Measurements from ENCODE around the gene KRT14.
"Not testable (repeated sequence)": the region's sequence is repeated elsewhere in the genome, so short reads cannot be mapped to it uniquely, and the experiment has no call there.

KRT14 gene

DNA sequence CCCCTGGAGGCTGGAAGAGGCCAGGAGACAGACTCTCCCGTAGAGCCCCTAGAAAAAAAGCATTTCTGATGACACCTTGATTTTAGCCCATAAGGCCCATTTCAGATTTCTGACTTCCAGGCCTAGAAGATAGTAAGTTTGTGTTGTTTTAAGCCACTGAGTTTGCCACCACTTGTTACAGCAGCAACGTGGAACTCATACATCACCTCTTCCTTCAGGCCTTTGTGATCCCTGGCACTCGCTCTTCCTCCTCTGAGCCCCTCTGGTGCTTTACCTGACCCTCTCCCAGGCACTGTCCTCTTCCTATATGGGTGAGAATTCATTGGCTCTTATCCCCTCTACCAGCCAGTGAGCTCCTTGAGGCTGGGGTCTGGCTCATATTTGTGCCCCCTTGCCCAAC lies 39.9 kb downstream of the KRT14 start:
- no peak for DNase-seq (ENCODE audit: low read depth)

GRCh38 chr17:41545829-41546410 lies 40.8 kb downstream of the KRT14 start:
- no peak for DNase-seq (ENCODE audit: low read depth)

GRCh38 chr17:41544935-41545334 lies 41.8 kb downstream of the KRT14 start:
- no peak for DNase-seq (ENCODE audit: low read depth)

- no peak for DNase-seq (ENCODE audit: low read depth)
Observed at GRCh38 chr17:41544491-41544892, 42.2 kb downstream of the KRT14 start.

DNA sequence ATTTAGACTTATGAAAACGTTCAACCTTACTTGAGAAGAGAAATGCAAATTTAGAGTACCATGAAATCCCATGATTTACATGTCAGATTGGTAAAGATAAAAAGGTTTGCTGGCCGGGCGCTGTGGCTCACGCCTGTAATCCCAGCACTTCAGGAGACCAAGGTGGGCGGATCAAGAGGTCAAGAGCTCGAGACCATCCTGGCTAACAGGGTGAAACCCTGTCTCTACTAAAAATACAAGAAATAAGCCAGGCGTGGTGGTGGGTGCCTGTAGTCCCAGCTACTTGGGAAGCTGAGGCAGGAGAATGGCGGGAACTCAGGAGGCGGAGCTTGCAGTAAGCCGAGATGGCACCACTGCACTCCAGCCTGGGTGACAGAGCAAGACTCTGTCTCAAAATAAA lies 43.9 kb downstream of the KRT14 start:
- DNase-seq (ENCODE audit: low read depth): not testable (repeated sequence)

GRCh38 chr17:41542357-41542756 lies 44.3 kb downstream of the KRT14 start:
- no peak for DNase-seq (ENCODE audit: low read depth)

GRCh38 chr17:41540921-41541625 lies 45.6 kb downstream of the KRT14 start:
- no peak for DNase-seq (ENCODE audit: low read depth)

DNA sequence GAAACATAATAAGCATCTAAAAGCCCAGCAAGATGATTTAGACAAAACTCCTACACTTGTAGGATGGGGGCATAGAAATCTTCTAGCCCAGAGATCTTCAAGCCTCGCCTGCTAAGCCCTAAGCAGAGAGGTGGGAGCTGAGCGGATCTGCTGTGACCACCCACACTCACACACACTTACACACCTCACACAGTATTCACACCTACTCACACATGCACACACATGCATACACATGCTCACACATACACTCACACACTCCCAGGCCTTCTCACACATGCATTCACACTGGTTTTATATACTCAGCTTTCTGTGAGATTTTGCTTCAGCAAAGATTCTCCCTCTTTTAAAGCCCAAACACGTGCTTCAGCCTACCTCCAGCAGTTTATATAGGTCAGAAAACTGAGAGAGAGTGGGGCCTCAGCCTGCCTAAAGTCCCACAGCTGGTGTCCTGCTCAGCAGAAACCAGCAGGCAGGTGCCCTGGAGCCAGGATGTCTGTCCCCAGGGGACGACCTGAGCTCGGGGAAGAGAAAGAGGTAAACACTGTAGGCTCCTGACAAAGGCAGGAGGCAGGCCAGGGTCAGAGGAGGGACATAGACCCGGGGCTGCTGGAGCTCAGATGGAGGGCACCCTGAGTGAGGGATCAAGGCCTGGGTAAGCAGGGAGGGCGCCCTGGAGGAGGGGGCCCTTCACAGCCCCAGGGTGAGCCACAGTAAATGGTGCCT lies 46.6 kb downstream of the KRT14 start:
- DNase-seq (ENCODE audit: low read depth): no peak

GRCh38 chr17:41539071-41539492 lies 47.6 kb downstream of the KRT14 start:
- DNase-seq (ENCODE audit: low read depth): no peak

GRCh38 chr17:41538565-41538991 lies 48.1 kb downstream of the KRT14 start:
- DNase-seq (ENCODE audit: low read depth): no peak

DNA sequence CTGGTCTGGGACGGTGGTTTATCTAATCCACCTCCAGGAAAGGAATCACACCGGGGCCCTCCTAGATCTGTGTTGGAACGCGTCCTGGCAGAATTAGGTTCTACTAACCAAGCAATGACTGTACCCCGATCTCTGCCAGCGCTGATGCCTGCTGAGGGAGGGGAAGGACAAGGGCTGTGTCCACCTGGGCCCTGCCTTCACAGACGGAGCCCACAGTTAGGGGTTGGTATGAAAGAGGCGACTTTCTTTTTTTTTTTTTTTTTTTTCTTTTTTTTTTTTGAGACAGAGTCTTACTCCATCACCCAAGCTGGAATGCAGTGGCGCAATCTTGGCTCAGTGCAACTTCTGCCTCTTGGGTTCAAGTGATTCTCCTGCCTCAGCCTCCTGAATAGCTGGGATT lies 48.7 kb downstream of the KRT14 start:
- DNase-seq (ENCODE audit: low read depth): no peak

GRCh38 chr17:41537614-41537954 lies 49.1 kb downstream of the KRT14 start:
- no peak for DNase-seq (ENCODE audit: low read depth)

GRCh38 chr17:41536741-41537613 lies 49.7 kb downstream of the KRT14 start:
- no peak for DNase-seq (ENCODE audit: low read depth)

GRCh38 chr17:41535764-41536481 lies 50.8 kb downstream of the KRT14 start:
- DNase-seq (ENCODE audit: low read depth): no peak

DNA sequence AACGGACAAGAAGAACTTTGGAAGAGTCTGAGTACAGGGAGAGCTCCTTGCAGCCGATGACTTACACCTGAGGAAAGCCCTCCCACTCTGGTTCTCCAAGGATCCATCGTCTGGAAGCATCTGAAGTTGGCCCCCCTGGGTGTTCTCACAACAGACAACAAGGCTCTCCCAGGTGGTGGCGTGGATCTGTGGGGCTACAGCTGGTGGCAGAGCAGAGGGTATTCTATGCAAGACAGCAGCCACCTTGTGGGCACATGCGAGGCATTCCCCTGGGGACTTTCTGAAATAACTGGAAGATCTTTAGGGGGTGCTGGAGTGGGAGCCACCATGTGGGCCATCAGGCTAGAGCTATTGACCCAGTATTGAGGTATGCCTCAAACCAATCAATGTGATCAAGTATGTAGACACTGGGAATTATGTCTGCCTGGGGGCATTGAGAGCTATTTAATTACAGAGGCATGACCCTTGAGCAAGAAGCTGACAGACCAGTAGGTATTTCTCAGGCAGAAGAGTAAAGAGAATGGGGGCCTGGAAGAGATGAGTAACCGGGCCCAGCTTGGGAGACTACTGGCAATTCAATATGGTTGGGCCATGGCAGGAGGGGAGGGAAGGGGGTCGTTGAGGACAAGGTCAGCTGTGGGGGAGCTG lies 51.7 kb downstream of the KRT14 start:
- no peak for DNase-seq (ENCODE audit: low read depth)

- no peak for DNase-seq (ENCODE audit: low read depth)
Observed at GRCh38 chr17:41533613-41534012, 53.1 kb downstream of the KRT14 start.

DNA sequence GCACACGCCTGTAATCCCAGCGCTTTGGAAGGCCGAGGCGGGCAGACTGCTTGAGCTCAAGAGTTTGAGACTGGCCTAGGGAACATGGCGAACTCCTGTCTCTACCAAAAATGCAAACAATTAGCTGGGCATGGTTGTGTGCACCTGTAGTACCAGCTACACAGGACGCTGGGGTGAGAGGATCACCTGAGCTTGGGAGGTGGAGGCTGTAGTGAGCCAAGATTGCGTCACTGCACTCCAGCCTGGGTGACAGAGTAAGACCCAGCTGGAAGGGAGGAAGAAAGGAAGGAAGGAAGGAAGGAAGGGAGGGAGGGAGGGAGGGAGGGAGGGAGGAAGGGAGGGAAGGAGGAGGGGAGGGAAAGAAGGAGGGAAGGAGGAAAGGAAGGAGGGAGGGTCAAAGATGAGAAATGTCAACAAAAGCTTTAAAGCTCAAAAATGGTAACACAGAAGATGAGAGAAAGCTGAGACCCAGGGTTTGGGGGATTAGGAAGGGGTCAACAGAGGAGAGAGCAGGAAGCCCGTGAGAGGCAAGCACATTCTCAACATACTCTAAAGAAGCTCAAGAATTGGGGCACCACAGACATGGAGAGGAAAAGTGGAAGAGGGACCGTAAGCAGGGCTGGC lies 53.6 kb downstream of the KRT14 start:
- no peak for DNase-seq (ENCODE audit: low read depth)

Data from HS-27A (cell line).